WTC11 (cell line): ENCODE measurements around the gene TMEM86A.

Source experiments
- MYBL2 ChIP-seq: sonication (generic); formaldehyde crosslinking; IDR thresholded peaks from 2 replicates; pipeline ENCODE4 v1.8.1; 2023; ENCODE audit warnings: mild to moderate bottlenecking, moderate library complexity, missing genetic modification reagents
- ZNF423 ChIP-seq: fragments of 250-450 bp; sonication (Bioruptor Pico); IDR thresholded peaks from 2 replicates; pipeline ENCODE4 v2.1.2; 2022; ENCODE audit warnings: mild to moderate bottlenecking, moderate library complexity
- TF ChIP-seq, protein P1 (sequence below): fragments of 200-600 bp; IDR thresholded peaks from 2 replicates; pipeline ENCODE4 v1.8.0; 2022; ENCODE audit warnings: antibody characterized with exemption

- TF ChIP-seq ZNF423 (no peak), MYBL2 (CRISPR knock-in tag) (no peak)
- TF ChIP-seq, protein P1, sequence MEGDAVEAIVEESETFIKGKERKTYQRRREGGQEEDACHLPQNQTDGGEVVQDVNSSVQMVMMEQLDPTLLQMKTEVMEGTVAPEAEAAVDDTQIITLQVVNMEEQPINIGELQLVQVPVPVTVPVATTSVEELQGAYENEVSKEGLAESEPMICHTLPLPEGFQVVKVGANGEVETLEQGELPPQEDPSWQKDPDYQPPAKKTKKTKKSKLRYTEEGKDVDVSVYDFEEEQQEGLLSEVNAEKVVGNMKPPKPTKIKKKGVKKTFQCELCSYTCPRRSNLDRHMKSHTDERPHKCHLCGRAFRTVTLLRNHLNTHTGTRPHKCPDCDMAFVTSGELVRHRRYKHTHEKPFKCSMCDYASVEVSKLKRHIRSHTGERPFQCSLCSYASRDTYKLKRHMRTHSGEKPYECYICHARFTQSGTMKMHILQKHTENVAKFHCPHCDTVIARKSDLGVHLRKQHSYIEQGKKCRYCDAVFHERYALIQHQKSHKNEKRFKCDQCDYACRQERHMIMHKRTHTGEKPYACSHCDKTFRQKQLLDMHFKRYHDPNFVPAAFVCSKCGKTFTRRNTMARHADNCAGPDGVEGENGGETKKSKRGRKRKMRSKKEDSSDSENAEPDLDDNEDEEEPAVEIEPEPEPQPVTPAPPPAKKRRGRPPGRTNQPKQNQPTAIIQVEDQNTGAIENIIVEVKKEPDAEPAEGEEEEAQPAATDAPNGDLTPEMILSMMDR: no peak
Measured at GRCh38 chr11:18743365-18743764, 44.8 kb downstream of the TMEM86A start.
